Measurements from ENCODE around the gene ALDH16A1. TPM values are rescaled to one million over a fixed set of nuclear protein-coding genes. Genes with fewer than 3 reads are reported as not detected.

ALDH16A1 gene
- 10 to 100 TPM; 33.8 to 53.6 (median 49.1) TPM for total RNA-seq

- peaks cover 3 to 30% (median 11%) of the 10 kb centered on the region in 4 donors for H3K4me1 ChIP-seq
- DNase-seq: peak; percentile 98 to 99 (median 99)
- H3K36me3 ChIP-seq: peaks cover 0 to 14% (median 0%) of the 10 kb centered on the region in 3 donors
- no peaks in the 10 kb centered on the region for H3K9me3 ChIP-seq
- peak within 1 kb of the TSS; percentile 55 to 86 (median 60) for H3K4me3 ChIP-seq
- TF ChIP-seq CTCF (IDR thresholded peaks at IDR 0.05): peak in 1 of 6 experiments; percentile 12
- TF ChIP-seq POLR2A (IDR thresholded peaks at IDR 0.05): peak; percentile 83 to 88
- H3K27me3 ChIP-seq: no peaks in the 10 kb centered on the region
- H3K27ac ChIP-seq: peak within 1 kb of the TSS; percentile 95 to 99 (median 98)
Measured at GRCh38 chr19:49453013-49453756, at the start of gene ALDH16A1. Gene ALDH16A1, plus strand, starts transcription at chr19:49453225. Its CDS starts 107 bp downstream, at chr19:49453332.

- Histone ChIP-seq H3K4me1 (peaks cover 0 to under 1% (median 0%) of the 10 kb centered on the region in 4 donors), H3K36me3 (no peaks in the 10 kb centered on the region), H3K9me3 (no peaks in the 10 kb centered on the region), H3K27ac (no peak overlapping the region), H3K4me3 (no peak overlapping the region), H3K27me3 (no peaks in the 10 kb centered on the region)
- no peak for DNase-seq
- TF ChIP-seq CTCF (IDR thresholded peaks at IDR 0.05): no peak
- no peak for TF ChIP-seq POLR2A (IDR thresholded peaks at IDR 0.05)
Measured at GRCh38 chr19:49403404-49404187, 49.4 kb upstream of the ALDH16A1 start.

GRCh38 chr19:49407079-49407478 lies 45.9 kb upstream of the ALDH16A1 start:
- TF ChIP-seq CTCF (IDR thresholded peaks at IDR 0.05) (no peak), POLR2A (IDR thresholded peaks at IDR 0.05) (no peak)
- Histone ChIP-seq H3K4me3 (no peak overlapping the region), H3K27me3 (no peaks in the 10 kb centered on the region), H3K27ac (no peak overlapping the region), H3K4me1 (peaks cover 0 to 14% (median 4%) of the 10 kb centered on the region in 4 donors), H3K36me3 (no peaks in the 10 kb centered on the region), H3K9me3 (no peaks in the 10 kb centered on the region)
- no peak for DNase-seq

- H3K36me3 ChIP-seq: no peaks in the 10 kb centered on the region
- H3K4me3 ChIP-seq: no peak overlapping the region
- no peak for DNase-seq
- no peak overlapping the region for H3K27ac ChIP-seq
- no peak for TF ChIP-seq CTCF (IDR thresholded peaks at IDR 0.05)
- TF ChIP-seq POLR2A (IDR thresholded peaks at IDR 0.05): no peak
- no peaks in the 10 kb centered on the region for H3K27me3 ChIP-seq
- no peaks in the 10 kb centered on the region for H3K9me3 ChIP-seq
- peaks cover 0 to 14% (median 4%) of the 10 kb centered on the region in 4 donors for H3K4me1 ChIP-seq
Measured at GRCh38 chr19:49407482-49408015, 45.5 kb upstream of the ALDH16A1 start.

GRCh38 chr19:49408816-49409440 lies 44.1 kb upstream of the ALDH16A1 start:
- Histone ChIP-seq H3K27ac (peak overlapping the region in 3 of 4 donors; percentile 34 to 61 (median 52)), H3K4me3 (no peak overlapping the region)

More at GRCh38 chr19:49408816-49409440, 44.1 kb upstream of the ALDH16A1 start:
- peaks cover 0 to 14% (median 4%) of the 10 kb centered on the region in 4 donors for H3K4me1 ChIP-seq
- no peak for DNase-seq
- no peak for TF ChIP-seq POLR2A (IDR thresholded peaks at IDR 0.05)
- no peak for TF ChIP-seq CTCF (IDR thresholded peaks at IDR 0.05)
- H3K9me3 ChIP-seq: no peaks in the 10 kb centered on the region
- no peaks in the 10 kb centered on the region for H3K27me3 ChIP-seq
- no peaks in the 10 kb centered on the region for H3K36me3 ChIP-seq
